Measurements from ENCODE around the gene ZNF343. TPM values are rescaled to one million over a fixed set of nuclear protein-coding genes. Genes with fewer than 3 reads are reported as not detected.

ZNF343 gene
- total and polyA plus RNA-seq, 2 of the 8 experiments (the other 6 are each of a cell fraction or from before 2014, with no cell fraction given), result 1.8 to 5.0 TPM

- no peaks in the 10 kb centered on the region for H4K20me1 ChIP-seq (replicated peaks in 1 of 2; ENCODE audit: control insufficient read depth in 1 of 2, insufficient read depth in 2 of 2, low read length in 2 of 2)
- H4K5ac ChIP-seq (ENCODE audit: insufficient read length, low read depth, low read length), result no peak overlapping the region
- WGBS, 2 experiments (ENCODE audit: extremely low coverage in 1 of 2, insufficient coverage in 1 of 2, insufficient read length in 1 of 2, insufficient replicate concordance in 2 of 2, low coverage in 1 of 2, low lambda C conversion rate in 2 of 2, missing lambda C conversion rate in 1 of 2), result 89 to 100% methylated on average over 1 to 2 of the region's 2 CpGs
- H2AK5ac ChIP-seq (ENCODE audit: low read depth, low read length), result no peak overlapping the region
- no peaks in the 10 kb centered on the region for H3K79me2 ChIP-seq (ENCODE audit: control insufficient read depth in 1 of 2, insufficient read depth in 2 of 2, low read length in 2 of 2)
- no peaks in the 10 kb centered on the region for H3K23me2 ChIP-seq (ENCODE audit: low read depth, low read length)
- H2BK20ac ChIP-seq (ENCODE audit: low read length), result no peak overlapping the region
- no peak overlapping the region for H2BK5ac ChIP-seq (ENCODE audit: low read depth, low read length)
- H3K23ac ChIP-seq (ENCODE audit: insufficient read length), result no peak overlapping the region
- H3K27ac ChIP-seq (ENCODE audit: low read depth, low read length), result no peak overlapping the region
- H3K4me3 ChIP-seq (ENCODE audit: extremely low read depth in 1 of 4, insufficient read depth in 2 of 4, low read depth in 3 of 4, low read length in 4 of 4), result no peak overlapping the region
- no peaks in the 10 kb centered on the region for H3K27me3 ChIP-seq (replicated peaks in 1 of 4; ENCODE audit: control insufficient read depth in 3 of 4, extremely low read depth in 1 of 4, insufficient read depth in 3 of 4, low read length in 3 of 4)
- H3K4ac ChIP-seq (replicated peaks; ENCODE audit: insufficient read length, low read depth, low read length), result no peak overlapping the region
- no peak overlapping the region for H3K14ac ChIP-seq (ENCODE audit: insufficient read length)
- TF ChIP-seq CEBPB (IDR thresholded peaks at IDR 0.05; ENCODE audit: low read depth, low read length) (no peak), CTBP2 (IDR thresholded peaks at IDR 0.05; ENCODE audit: borderline replicate concordance, insufficient read depth, insufficient read length, low read length) (no peak), TBP (IDR thresholded peaks at IDR 0.05; ENCODE audit: low read depth, low read length) (no peak), SP4 (IDR thresholded peaks at IDR 0.05; ENCODE audit: low read length) (no peak)
- peaks cover 5 to 22% (median 13%) of the 10 kb centered on the region in 4 experiments for H3K36me3 ChIP-seq (ENCODE audit: control insufficient read depth in 2 of 4, insufficient read depth in 4 of 4, low read length in 3 of 4)
- H2BK15ac ChIP-seq (ENCODE audit: low read length), result no peak overlapping the region
- FAIRE-seq, result no peak
- H3K9ac ChIP-seq (replicated peaks in 1 of 4; ENCODE audit: extremely low read depth in 1 of 4, low read depth in 3 of 4, low read length in 3 of 4), result no peak overlapping the region
- H2BK12ac ChIP-seq (ENCODE audit: low read depth, low read length), result no peak overlapping the region
- H3K9me3 ChIP-seq (ENCODE audit: insufficient read depth in 2 of 2, low read depth in 1 of 2, low read length in 1 of 2), result no peaks in the 10 kb centered on the region
- no peak for DNase-seq (ENCODE audit: low read depth in 1 of 2, low spot score in 2 of 2)
- H2BK120ac ChIP-seq (replicated peaks; ENCODE audit: low read depth, low read length), result no peak overlapping the region
- H3K79me1 ChIP-seq (ENCODE audit: low read depth, low read length), result no peaks in the 10 kb centered on the region
- H3K18ac ChIP-seq (ENCODE audit: extremely low read depth, low read length), result no peak overlapping the region
- ChIA-PET CTCF (ENCODE audit: partially characterized antibody) (interaction anchor here (0.5 to 2.3 kb wide), 12 partner anchors 9 to 249 kb away, joined by 3 to 11 read pairs (median 4); no protein-coding TSS in a partner anchor), POLR2A (ENCODE audit: partially characterized antibody) (interaction anchor here (0.8 to 8.0 kb wide), 4 partner anchors 10 to 69 kb away, joined by 3 to 119 read pairs (median 4); partner anchors contain the start of gene SNRPB)
- no peak overlapping the region for H4K8ac ChIP-seq (ENCODE audit: extremely low read depth, insufficient read depth, low read length)
- no peak overlapping the region for H4K91ac ChIP-seq (replicated peaks; ENCODE audit: insufficient read length, low read length)
- H2AFZ ChIP-seq (ENCODE audit: low read length), result no peak overlapping the region
- H3K56ac ChIP-seq (replicated peaks; ENCODE audit: insufficient read length, low read depth, low read length), result no peak overlapping the region
- no peaks in the 10 kb centered on the region for H3K4me1 ChIP-seq (replicated peaks in 1 of 4; ENCODE audit: control insufficient read depth in 3 of 4, insufficient read depth in 4 of 4, low read length in 3 of 4)
- no peak overlapping the region for H3K4me2 ChIP-seq (ENCODE audit: insufficient read depth in 1 of 2, low read depth in 2 of 2, low read length in 2 of 2)
These were observed 52.8 kb downstream of the ZNF343 start for GRCh38 chr20:2455771-2456497.

Measured in H1 (cell line).